NCI-H146 treated with DMSO at 0.1 percent for 48 hours (cell line): ENCODE results near the gene MRPL20.
A peak's percentile ranks its signal among the peaks of the same experiment; 100 is the strongest.
"Not testable (repeated sequence)": the region's sequence is repeated elsewhere in the genome, so short reads cannot be mapped to it uniquely, and the experiment has no call there.

Source experiments
- DNase-seq: peaks from one replicate; lab custom pipeline; 2025; ENCODE audit not compliant: unreplicated experiment; lab: John Stamatoyannopoulos, UW

The MRPL20 gene

DNA sequence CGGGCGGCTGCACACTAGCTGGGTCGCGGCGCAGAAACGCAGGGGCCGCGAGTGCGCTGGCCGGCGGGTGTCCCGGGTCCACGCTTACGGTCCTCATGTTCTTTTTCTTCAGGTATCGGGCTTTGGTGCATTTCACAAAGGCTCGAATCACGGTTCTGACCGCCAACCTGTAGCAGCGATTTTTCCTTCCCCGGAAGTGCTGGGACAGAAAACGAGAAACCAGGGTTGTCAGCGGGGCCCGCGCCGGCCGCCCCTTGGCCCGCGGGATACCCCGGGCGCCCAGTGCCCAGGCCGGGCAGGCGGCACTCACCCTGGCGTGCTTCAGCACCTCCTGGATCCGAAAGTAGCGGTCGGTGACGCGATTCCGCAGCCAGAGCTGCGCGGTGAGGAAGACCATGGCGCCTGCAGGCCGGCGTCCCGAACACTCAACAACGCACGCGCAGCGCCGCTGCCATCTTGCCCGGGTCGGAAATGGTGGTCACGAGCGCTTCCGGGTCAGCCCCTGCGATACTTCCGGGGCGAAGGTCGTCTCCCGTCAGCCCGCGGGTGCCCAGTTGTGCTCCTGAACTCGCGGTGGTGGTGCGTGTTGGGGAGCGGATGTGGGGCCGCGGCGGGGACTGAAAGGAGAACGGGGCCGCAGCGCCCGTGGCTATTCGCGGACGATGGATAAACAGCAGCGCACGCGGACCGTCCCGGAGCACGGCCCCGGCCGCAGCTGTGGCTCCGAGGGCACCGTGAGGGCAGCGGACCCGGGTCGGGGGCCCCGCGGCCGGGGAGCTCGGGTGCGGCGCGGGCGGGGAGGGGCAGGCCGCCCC, at the start of gene MRPL20:
Gene MRPL20 (minus strand): TSS at position 473 of the 815 bp plus-strand sequence. CDS start 76 bp downstream, at position 397.
- DNase-seq = peak; percentile 52

DNA sequence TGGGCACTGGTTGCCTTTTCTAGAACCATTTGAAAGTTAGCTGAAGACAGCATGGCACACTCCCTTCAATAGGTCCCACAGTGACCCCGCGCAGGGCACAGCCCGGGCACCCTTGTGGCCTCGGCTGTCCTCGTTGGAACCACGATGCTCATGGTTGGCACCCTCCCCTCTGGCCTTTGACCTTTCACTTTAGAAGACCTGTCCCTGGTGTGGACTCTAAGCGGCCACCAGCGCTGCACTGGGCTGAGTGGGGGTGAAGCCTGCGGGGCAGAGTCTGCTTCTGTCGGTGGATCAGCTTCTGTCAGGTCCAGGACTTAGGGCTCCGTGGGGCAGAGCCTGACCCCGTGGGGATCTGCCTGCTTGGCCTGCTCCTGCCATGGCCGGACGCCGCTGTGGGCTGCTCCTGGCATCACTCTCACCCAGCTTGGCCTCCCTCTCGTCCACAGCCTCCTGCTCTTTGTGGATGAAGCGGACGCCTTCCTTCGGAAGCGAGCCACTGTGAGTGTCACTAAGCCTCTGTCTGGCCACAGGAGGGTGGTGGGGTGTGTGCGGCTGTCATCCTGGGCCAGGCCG, 49.7 kb upstream of the MRPL20 start:
- not testable (repeated sequence) for DNase-seq

DNA sequence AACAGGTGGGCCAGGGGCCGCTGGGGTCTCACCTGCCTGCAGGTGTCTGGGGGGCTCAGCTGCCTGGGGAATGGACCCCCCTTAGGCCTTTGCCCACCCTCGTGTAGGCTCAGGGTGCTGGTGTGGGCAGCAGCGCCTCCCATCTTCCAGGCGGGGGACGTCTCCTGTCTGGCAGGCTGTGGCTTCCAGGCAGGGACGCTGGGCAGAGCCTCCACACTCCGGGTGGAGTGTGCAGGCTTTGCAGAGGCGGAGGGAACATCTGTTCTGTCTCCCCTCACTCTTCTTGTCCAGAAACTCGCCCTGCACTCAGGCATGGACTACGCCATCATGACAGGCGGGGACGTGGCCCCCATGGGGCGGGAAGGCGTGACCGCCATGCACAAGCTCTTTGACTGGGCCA, 48.8 kb upstream of the MRPL20 start:
- DNase-seq = not testable (repeated sequence)

DNA sequence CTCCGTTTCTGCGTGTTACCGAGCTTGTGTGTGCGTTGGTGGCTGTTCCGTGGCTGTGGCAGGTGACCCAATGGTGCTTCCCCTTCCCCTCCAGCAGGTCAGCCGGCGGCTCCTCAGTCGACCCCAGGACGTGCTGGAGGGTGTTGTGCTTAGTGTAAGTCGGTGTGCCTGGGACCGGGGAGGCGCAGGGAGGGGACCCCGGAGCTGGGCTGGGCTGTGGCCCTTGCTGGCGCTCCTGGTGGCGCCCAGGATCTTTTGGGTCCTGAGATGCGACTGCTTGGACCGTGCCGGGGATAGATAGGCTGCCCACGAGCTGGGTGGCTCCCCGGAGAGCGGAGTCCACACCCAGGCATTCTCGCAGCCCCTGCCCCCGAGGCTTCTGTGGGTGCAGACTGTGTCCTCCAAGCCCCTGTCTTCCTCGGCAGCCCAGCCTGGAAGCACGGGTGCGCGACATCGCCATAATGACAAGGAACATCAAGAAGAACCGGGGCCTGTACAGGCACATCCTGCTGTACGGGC, 48.3 kb upstream of the MRPL20 start:
- no peak for DNase-seq

DNA sequence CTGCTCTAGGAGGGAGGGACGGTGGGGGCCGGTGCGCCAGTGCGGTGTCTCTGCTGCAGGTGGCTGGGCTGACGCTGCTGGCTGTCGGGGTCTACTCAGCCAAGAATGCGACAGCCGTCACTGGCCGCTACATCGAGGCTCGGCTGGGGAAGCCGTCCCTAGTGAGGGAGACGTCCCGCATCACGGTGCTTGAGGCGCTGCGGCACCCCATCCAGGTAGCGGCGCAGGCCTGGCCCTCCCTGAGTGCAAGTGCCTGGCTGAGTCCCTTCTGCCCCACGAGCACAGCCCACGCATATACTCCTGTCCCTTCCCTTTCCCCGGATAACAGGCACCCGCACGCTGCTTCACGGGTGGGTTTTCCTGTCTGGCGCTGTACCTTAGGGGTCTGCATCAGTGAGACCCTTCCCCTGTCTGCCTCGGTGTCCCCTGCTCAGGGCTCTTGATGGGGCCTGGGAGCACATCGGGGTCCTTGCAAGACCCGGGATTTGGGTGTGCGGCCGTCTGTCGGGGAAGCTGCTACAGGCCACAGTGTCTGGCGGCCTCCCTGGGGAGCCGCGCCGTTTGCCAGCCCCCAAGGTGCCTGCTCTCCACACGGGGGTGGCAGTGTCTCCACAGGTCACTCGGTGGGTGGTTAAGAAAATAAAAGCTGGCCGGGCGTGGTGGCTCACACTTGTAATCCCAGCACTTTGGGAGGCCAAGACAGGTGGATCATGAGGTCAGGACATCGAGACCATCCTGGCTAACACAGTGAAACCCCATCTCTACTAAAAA, 47.4 kb upstream of the MRPL20 start:
- not testable (repeated sequence) for DNase-seq

DNA sequence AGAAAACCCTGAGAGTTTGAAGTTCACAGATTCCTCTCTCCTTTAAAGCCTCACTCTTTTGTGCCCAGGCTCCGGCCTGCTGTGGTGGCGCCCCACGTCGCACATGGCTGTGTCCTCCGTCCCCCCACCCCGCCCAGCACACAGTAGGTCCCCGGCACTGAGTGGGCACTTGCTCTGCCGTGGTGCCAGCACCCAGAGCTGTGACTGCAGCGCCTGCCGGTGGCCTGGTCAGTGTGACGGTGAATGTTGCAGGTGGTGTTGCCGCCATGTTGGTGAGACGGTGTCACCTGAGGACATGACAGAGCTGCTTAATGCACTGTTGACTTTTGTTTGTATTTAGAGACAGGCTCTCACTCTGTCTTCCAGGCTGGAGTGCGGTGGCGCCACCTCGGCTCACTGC, 45.8 kb upstream of the MRPL20 start:
- DNase-seq = no peak

DNA sequence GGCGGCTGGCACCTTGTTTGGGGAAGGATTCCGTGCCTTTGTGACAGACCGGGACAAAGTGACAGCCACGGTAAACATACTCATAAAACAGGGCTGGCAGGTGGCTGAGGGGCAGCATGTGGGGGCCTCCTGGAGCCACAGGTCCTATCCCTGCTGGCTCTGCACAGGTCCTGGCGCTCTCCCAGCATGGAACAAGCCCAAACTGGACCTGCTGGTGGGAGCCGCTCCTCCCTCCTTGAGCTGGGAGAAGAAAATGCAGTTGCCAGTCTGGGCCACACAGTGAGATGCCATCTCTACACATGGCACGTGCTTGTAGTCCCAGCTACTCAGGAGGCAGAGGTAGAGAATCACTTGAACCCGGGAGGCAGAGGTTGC, 45.3 kb upstream of the MRPL20 start:
- DNase-seq = not testable (repeated sequence)

DNA sequence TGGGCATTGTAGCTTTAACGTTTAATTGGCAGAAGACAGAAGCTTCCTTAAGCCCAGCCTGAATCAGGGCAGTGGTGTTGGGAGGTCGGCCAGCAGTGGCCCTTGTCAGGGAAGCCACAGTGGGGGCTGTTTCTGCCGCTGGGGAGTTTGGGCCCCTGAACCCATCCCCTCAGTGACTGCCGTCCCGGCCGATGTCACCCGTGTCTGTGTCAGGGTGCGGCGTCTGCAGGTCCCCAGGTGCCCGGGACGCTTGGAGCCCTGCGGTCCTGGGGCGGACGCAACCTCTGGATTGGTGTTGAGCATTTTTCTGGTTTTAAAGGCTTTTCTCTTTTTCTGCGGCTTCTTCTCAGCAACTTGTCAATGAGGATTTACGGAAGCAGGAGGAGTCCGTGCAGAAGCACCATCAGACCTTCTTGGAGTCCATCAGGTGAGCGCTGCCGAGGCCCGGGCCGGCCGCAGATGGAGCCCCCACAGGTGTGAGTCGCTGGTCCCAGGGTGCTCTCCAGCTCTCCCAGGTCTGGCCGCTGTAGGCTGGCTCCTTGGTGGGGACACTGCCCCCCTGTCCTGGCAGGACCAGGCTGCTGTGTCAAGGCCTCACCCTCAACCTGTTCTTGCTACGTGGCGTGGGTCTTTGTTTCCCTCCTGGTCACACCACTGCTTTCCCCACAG, 44.7 kb upstream of the MRPL20 start:
- DNase-seq = no peak

DNA sequence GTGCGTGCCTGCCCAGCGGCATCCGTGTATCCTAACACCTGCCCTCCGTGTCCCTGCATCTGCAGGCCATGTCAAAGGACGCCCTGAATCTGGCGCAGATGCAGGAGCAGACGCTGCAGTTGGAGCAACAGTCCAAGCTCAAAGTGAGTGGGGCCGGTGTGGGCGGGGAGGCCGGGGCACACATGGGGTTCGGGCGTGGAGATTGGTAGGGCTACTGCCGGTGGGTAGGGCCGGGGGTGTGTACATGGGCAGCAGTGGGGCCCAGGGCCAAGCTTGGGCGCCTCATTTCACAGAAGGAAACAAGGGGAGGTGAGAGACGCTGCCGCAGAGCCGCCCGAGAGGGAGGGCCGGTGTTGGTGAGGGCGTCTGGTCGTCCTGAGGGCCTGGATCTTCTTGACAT, 43.5 kb upstream of the MRPL20 start:
- DNase-seq = not testable (repeated sequence)

DNA sequence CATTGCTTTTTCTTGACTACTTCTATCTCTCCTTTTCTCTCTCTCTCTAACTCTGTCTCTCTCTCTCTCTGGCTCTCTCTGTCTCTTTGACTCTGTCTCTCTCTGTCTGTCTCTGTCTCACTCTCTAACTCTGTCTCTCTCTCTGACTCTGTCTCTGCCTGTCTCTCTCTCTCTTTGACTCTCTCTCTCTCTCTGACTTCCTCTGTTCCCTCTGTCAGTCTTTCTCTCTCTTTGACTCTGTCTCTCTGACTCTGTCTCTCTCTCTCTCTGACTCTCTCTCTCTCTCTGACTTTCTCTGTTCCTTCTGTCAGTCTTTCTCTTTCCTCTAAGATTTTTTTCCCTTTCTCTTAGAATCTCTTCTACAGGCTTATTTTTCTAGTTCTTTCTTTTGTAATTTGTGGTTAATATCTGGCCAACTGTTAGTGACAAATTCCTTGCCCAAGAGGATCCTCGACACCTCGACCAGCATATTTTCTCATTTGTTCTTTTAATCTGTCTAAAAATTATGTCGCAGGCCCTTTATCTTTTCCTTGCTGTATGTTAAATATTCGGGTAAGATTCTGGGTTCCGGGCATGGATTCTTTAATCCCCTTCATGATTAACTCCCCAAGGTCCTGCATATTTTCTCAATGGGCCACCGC, 42.1 kb upstream of the MRPL20 start, which contains the start of gene ATAD3C:
Gene ATAD3C (plus strand): TSS at position 591 of the 641 bp plus-strand sequence. CDS start 995 bp downstream, outside the sequence.
- no peak for DNase-seq

DNA sequence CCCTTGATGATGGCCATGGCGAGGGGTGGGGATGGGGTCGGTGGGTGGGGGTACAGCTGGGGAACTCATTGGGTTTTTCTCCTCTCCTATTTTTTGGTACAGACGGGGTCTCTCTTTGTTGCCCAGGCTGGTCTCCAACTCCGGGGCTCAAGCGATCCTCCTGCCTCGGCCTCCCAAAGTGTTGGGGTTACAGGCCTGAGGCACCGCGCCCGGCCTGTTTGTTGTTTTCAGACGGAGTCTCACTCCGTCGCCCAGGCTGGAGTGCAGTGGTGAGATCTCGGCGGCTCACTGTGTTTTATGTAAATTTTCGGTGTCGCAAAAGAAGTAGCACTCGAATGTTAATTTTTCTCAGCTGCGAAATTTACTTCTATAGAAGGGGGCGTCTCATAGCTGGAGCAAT, 39.5 kb upstream of the MRPL20 start:
- DNase-seq = not testable (repeated sequence)

DNA sequence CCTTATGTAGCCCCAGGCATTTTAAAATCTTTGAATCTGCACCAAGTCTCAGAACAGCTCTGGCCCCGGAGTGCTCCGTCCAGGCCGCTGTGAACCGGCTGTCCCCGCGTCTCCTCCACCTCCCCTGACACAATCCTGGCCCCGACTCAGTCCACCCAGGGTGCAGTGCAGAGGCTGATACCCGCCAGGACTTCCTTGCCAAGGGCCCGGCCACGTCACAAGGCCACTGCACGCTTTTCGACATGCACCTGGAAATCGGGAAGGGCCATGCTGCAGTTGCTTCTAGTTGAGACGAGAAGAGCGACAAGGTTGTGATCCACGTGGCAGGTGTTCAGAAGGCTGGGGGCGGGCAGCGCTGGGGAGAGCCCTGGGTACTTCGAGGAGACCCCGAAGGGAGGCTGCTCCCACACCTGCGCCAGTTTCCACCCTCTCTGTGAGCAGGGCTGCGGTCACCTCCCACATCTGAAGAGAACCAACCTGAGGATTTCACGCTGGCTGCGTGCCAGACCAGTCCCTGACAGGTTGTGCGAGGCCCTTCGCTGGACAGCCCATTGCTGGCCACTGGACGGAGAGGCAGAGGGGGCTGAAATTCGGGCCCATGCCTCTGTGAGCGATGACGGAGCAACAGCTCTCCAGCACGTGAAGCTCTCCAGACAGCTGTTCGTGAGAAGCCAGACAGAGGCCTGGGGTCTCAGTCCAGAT, 35.1 kb upstream of the MRPL20 start:
- DNase-seq = no peak

DNA sequence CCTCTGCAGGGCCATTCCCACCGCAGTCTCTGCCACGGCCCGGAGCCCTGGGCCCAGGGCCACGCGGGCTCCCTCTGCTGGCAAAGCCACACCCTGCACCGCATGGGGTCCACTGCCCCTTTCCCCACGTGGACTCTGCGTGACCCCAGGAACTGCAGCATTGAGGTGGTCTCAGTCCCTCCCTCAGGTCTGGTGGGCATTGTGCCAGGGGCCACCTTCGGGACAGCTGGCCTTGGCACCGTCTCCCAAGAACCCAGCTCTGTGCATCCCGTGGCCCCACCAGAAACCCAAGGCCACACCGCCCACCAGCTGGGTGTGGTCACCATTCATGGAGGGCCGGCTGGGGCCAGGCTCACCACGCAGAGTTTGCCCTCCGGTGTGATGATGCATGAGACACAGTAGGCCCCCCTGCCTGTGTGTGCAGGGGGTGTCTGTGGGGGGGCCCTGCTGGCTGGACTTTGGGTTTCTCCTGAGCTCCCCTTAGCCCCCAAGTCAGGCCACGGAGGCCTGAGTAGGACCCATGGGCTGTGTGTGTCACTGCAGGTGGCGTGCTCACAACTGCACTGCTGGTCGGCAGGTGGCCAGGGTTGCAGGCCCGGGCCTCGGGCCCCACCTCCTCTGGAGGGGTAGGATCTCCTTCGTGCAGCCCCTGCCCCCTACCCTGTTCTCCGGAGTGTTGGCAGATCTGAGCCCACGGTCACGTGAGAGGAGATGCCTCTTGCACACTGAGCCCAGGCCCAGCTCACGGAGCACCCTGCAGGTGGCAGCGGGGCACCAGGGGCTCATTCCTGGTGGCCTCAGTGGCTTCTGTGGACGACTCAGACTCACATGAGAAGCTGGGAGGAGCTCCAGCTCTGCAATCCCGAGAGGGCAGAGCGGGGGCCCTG, 34.2 kb upstream of the MRPL20 start:
- no peak for DNase-seq

DNA sequence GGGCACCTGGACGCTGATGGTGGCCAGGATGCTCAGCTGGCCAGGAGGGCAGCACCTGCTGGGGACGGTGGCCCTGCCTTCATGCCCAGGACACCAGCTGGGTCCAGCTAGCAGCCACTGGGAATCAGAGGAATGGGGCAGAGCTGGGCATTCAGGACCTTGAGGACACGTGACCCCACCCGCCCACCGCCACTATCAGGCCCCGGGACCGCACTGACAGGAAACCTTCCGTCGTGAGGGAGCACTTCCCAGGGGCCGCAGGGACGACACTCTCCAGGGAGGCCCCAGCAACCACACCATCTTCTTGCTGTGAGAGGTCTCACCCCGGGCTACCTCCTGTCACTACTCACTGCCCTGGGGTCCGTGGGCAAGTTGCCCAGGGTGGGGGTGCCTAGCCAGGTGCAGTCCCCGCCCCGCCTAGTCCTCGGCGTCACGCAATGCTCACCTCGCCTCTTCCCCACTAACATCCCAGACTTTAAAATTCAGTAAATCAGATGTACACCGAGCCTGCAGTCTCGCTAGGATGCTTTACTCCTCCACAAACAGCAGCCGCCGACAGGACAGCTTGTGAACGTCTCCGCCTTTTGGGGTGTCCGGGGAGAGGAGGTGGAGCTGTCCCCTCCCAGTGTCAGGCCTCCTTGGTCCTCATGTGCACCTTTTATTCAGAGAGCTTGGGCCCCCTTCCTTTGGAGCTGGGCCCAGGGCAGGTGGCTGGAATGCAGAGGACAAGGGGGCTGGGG, 33.3 kb upstream of the MRPL20 start:
- no peak for DNase-seq

DNA sequence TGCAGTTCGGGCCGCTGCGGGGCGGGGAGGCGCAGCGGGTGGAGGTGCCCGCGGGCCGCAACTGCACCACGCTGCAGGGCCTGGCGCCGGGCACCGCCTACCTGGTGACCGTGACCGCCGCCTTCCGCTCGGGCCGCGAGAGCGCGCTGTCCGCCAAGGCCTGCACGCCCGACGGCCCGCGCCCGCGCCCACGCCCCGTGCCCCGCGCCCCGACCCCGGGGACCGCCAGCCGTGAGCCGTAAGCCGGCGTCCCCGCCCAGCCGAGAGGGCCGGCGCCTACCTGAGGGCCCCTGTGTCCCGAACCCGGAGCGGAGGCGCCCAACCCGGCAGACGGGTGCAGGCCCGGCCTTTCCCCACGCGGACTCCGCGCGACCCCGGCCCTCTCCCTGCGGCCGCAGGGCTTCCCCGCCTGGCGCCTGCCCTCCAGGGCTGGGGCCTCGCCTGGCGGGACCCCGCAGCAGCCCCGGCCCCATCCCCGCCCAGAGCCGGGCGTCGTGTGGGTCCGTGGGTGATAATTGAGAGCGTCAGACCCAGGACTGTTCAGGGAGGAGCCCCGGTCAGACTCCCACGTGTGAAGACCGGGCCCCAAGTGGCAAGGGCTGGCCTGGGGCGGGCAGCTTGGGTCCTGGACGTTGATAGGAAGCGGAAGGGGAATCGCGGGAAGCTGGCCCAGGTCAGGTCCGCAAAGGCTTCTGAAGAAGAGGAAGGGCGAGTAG, 32.6 kb upstream of the MRPL20 start:
- no peak for DNase-seq

DNA sequence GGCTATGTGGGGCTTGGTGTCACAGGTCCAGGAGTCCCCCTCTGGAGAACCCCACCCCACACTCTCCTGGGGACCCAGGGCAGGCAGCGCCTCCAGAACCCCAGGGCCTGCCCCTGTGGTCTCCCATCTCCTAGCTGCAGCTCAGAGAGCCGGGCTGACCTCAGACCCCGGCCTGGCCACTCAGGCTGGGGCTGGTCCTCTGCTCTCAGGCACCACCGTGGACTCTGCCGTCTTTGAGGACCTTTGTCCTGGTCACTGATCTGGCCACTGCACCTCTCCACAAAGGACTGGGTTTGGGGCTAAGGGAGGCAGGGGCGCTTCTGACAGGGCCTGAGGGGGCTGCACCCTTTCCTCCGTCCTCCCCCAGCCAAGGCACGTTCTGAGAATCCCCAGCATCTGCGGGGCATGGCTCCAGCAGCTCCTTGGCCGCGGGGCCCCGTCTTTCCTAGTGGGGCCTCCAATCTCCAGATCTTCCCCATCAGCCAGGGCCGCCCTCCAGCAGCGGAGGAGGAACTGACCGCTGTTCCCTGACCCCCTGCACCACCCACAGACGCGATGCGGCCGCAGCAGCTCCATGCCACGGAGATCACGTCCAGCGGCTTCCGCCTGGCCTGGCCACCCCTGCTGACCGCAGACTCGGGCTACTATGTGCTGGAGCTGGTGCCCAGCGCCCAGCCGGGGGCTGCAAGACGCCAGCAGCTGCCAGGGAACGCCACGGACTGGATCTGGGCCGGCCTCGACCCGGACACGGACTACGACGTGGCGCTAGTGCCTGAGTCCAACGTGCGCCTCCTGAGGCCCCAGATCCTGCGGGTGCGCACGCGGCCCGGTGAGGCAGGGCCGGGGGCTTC, 31.7 kb upstream of the MRPL20 start:
- no peak for DNase-seq

DNA sequence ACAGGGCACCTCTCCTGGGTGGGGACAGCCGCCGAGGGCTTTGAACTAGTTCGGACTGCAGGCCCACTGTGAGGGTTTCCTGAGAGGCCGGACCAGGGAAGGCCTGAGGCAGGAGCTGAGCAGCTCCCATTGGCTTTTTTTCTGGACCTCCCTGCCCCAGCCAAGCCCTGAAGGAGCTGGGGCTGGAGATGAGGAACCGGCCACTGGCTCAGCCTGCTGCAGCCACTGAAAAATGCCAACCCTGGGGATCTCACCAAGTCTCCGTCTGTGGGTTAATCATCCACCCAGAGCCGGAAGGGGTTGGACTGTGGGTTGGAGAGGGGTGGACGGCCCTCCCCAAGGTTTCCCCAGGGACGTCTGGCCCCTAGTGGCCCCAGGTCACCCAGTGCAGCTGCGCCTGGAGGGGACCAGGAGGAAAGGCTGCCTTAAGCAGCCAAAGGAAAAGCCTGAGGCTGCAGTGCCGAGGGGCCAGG, 30.8 kb upstream of the MRPL20 start:
- no peak for DNase-seq
